Activated CD4-positive, alpha-beta T cell treated with anti-CD3 and anti-CD28 coated beads for 48 hours (primary cell): Measurements from ENCODE around the gene COL26A1.

Source experiments
- DNase-seq: peaks from one replicate; pipeline ENCODE4 v3.0.0-alpha.2; 2020

COL26A1 gene

DNA sequence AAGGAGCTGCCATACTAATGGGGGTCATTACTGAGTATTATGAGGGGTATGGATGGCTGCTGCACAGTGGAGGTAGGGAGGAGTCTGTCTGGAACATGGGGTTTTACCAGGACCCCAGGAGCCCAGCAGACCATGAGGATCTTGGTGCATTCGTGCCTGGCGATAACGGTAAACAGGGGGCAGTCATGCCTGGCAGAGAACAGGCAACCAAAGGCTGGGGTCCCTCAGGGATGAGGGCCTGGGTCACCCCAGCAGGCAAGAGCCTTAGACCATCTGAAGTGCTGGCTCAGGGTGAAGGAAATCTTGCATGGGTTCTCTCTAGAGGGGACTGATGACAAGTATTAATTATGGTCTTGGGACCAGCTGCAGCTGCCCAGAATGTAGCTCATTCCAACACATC is 220.3 kb downstream of the COL26A1 start:
- DNase-seq, result no peak

DNA sequence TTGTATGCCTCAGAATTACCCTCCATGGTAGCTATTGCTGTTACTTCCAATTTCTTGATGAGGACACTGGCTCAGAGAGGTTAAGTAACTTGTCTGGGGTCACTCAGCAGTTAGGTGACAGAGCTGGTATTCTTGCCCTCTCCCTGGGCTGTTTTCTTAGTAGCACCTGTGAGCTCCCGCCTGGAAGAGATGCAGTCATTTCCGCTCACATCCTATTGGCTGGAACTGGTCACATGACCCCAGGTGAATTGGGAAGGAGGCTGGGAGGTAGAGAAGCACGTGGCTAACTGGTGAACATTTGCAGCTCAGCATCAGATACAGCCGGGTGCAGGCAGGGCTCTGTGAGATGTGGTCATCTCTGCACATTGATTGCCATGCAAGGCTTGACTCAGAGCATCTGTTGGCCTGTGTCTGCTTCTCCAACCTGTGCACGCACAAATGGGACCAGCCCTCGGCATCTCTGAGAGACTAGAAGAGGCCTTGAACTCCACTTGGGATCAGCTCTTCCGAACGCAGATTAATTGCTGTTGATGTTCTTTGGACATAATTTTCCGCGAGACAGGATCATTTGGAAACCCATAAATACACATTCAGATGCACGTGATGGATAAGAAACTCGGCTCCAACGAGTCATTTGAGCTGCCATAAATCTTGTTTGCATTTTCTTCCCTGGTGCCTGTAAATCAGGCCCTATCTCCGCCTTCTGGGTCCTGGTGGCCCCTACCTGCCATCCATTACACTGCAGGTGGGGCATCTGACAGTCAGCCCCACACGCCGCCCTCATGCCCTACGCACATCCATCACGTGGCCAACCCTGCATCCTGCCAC is 223.6 kb downstream of the COL26A1 start:
- no peak for DNase-seq

DNA sequence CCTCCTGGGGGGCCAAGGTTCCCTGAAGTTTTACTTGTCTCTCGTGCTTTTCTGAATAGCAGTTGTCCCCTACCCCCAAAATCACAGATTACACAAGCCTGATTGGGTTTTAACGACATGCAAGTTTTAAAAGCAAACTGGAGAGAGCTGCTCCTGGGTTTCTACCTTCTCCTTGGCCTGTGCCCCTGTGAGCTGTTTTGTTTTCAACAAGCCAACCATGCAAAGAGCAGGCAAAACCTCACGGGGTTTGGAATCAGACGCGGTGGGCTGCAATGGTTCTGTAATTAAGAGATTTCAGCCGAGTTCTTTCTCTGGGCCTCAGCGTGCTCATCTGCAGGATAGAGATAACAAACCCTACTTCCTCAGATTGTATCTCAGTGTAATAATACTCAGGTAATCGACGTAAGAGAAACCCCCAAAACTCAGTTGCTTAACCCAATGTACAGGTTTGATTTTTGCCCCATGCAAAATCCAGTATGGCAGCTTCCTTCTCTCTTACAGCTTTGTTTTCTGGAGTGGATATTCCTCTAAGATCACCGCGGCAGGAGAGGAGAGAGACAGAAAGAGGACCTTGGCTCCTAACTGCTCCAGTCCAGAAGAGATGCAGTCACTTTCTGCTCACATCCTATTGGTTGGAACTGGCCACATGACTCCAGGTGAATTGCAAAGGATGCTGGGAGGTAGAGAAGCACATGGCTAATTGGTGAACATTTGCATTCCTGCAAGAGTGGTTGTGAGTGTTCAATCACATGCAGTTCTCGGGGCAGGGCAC is 224.4 kb downstream of the COL26A1 start:
- DNase-seq, result no peak

DNA sequence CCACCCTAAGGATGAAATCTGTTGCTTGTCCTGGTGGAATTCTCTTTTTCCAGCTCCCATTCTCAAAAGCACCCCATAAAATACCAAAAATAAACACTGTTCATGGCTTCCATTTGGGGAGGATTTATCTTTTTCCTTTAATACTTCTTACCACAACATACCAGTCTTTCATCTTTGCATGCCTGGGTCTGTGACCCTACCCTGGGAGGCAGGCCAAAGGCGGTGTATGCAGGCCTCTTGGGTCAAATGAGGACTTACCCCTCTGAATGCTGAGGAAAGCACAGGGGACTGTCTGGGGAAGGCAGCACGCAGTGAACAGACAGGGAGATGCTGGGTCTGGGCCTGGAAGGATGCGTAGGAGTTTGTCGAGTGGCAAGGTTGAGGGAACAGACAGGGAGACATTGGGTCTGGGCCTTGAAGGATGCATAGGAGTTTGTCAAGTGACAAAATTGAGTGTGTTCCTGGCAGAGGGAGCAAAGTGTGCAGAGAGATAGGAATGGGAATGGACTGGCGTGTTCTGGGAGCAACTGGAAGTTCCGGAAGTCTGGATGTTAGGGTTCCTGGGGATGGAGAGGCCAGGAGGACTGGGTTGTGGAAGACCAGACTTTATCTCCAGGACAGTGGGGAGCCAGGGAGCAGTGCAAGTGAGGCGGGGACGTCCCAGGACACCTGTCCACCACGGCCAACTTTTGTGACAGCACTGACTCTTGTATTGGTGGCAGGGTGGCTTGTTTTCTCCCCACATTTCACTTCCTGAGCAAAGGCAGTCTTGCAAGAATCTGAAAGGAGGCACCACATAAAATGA is 225.7 kb downstream of the COL26A1 start:
- no peak for DNase-seq

DNA sequence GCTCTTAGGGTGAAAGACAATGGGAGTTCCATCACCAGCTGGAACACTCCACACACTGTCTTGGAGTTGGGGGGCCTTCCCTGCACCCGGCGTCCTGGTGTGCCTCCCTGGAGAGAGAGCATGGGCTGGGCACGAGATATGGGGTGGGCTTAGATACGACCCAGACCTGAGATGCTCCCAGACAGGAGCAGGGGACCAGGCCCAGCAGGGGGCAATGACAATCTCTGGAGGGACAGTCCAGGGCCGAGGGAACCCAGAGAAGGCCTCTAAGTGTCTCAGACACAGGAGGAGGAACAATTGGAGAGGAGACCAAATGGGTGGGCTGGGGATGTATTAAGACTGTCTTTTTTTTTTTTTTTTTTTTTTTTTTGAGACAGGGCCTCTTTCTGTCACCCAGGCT is 226.4 kb downstream of the COL26A1 start:
- no peak for DNase-seq

DNA sequence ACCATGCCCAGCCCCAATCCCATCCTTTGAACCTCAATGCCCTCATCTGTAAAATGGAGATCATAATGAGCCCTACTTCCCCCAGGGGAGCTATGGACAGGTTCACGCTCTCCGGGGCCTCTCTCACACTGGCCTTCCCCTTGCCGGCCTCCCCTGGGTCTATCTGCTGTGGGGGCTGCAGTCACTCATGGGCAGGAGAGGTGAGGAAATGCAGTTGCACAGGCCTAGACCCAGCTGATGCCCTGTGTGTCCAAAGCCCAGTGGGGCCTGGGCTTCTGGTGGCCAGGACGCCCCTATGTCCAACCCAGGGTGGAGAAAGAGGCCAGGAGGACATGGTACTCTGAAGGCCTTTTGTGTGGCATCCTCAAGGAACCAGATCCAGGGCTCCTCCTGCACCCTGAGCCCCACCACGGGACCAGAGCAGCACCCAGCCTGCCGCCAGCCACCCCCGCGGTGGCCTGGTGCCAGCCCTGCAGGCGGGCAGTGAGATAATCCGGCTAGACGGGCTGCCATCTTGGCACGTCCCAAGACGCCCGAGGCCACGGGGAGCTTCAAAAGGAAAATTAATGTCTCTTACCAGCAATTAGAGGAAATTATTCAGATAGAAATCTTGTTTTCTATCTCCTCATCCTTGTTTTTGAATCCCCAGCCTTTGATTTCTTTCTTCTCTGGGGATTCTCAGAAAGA is 227.4 kb downstream of the COL26A1 start:
- DNase-seq, result no peak

DNA sequence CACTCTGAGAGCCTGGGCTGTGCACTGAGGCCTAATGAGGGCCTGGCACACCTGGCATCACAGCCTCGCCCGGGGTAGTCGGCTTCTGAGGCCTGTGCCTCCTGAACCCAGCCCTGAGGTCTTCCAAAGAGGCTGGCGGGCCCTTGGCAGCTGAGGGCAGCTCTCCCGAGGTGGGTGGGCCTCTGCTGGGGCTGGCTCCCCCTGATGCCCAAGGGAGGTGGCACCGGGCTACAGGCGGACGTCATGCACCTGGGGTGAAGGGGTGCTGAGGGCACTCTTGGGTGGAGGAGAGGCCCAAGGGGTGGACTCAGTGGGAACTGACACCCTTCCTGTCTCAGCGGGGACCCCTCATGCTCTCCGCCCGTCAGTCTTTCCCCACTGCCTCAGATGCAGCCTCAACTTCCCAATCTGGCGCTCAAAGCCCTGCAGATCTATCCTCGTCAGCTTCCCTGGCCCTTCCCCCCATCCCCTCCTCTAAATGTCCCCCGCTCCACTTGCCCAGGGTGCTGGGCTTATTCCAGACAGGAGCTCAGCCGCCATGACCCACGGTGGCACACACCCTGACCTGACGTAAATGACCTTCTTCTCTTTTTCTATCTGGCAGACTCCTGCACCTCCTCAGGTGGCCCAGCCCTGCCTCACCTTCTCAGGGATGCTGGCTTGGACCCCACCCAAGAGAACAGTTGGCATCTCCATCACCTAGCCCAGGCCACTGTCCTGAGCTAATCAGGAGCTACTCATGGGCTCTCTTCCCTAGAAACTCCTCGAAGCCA is 228.2 kb downstream of the COL26A1 start:
- DNase-seq, result no peak

DNA sequence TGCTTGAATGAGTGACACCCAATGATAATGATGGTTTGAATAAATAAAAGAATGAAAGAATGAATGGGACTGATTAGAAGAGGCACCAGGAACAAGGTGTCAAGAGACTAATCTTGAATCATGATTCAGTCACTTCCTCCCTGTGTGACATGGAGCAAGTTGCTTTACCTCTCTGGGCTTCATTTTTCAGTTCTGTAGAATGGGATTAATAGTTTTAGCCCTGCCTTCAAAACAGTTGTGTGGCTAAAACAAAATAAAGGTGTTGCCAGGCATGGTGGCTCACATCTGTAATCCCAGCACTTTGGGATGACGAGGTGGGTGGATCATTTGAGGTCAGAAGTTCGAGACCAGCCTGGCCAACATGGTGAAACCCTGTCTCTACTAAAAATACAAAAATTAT is 228.8 kb downstream of the COL26A1 start:
- DNase-seq, result no peak

DNA sequence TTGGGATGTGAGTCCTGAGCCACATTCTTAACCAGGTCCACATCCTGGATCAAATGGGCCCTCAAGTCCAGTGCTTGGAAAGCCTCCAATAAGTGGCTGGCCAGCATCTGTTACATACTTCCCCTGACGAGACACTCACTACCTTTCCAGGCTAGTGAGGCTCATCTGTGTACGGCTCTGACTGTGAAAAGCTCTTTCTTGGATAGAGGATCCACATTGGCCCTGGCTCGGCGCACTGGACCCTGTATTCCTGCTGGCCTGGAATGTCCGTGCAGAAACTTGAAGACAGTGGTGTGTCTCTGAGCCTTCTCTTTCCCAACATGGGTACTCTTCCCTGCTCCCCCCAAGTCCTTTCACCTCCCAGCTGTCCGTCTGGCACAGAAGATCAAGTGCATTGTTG is 230.9 kb downstream of the COL26A1 start:
- no peak for DNase-seq

DNA sequence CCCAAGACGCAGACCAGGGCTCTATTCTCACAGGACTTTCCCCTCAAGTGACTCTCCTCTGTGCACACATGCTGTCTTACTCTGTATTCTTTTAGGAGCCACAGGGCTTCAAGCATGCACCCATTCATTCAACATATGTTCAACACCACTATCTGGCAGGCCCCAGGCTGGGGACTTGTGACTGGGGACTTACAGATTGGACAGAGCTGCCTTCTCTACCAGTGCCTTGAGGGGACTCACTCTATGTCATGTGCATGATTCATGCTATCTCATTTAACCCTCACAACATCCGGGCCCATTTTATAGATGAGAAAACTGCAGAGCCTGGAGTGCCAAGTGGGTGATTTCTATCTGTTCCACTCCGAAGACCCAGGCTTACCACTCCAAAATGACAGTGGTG is 232.1 kb downstream of the COL26A1 start:
- DNase-seq, result no peak

DNA sequence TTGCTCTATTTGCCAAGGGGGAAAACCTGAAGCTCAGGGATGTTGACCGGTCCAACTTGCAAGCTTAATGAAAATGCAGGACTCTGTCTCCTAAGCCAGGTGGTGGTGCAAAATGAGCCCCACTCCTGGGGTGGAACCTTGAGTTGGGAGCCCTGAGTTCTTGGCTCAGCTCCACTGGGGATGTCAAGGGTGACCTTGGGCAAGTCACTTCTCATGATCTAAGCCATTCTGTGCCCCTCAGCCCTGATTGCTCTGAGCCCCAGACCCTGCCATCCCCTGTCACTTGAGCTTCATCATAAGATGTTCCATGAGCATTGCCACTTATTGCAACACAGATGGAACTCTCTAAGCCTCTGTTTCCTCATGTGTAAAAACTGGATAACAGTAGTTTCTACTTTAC is 232.6 kb downstream of the COL26A1 start:
- DNase-seq, result no peak

DNA sequence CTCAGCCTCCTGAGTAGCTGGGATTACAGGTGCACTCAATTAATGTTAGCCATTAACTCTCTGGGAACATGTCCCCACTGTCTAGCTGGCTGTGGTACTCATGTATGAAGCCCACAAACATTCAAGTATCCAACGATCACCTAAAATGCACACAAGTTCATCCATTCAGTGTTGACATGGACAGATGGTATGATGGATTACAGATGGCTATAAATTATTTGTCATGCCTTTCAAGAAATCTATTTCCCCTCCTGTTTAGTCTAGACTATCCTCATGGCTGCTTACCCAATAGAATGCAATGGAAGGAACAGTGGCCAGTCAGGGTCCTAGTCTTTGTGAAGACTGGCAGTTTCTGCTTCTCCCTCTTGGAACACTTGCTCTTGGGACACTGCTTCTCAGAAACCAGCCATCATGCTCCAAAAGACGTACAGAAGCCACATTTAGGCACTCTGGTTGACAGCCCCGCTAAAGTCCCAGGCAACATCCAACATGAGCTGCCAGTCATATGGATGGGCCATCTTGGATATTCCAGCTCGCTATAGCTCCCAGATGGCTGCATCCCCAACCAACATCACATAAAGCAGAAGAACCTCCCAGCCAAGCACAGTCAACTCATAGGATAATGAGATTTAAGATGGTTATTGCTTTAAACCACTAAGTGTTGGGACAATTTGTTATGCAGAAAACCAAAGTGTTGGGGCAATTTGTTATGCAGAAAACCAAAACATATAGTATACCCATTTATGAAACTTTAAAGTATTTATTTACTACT is 233.3 kb downstream of the COL26A1 start:
- no peak for DNase-seq

DNA sequence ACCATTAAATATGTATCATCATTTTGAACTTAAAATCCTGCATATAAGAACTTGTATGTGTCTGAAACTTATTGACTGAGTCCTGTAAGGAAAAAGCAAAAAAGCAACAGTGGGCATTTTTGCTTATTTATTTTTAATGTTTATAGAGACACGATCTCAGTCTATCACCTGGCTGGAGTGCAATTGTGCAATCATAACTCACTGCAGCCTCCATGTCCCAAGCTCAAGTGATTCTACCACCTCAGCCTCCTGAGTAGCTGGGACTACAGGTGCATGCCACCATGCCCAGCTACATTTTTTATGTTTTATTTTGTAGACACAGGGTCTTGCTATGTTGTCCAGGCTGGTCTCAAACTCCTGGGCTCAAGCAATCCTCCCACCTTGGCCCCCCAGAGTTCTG is 234.2 kb downstream of the COL26A1 start:
- DNase-seq, result no peak

DNA sequence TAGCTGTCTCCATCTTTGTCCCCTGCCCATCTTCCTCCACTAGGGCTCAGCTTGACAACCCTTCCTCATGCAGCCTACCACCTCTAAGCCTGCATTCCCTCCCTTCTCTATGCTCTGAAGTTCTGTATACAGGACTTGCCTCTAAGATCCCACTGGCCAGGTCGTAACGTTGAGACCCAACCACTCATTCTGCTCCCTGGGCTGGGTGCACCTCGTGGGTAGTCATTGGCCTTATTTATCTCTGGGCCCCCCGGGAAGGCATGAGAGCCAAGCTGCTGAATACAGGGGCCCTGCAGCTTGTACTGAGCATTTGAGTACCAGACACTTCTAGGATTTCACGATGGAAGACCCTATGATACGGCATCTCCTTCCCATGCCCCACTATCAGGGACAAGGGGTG is 235.3 kb downstream of the COL26A1 start:
- DNase-seq, result no peak

DNA sequence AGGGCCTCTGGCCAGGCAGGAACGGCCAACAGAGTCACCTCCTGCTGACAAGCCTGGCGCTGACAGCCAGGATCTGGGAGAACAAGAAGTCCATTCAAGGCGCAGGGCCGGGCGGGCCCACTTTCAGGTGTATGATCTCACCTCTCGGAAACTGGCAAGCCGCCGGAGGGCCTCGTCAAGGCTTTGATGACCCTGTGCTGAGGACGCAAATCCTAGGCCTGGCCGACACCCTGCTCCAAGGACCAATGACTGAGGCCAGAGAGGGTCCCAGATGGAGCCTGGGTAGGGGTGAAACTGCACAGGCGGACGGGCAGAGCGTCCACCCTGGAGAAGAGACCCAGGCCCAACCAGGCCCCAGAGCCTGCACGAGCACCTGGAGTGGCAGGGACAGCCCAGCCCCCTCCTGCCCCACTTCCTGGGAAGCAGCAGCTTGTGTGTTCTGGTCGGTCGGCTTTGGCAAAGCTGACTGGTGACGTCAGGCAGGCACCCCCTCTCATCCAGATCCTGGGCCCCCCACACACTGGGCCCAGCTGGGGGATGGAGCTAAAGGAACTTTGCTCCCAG is 235.8 kb downstream of the COL26A1 start:
- no peak for DNase-seq

DNA sequence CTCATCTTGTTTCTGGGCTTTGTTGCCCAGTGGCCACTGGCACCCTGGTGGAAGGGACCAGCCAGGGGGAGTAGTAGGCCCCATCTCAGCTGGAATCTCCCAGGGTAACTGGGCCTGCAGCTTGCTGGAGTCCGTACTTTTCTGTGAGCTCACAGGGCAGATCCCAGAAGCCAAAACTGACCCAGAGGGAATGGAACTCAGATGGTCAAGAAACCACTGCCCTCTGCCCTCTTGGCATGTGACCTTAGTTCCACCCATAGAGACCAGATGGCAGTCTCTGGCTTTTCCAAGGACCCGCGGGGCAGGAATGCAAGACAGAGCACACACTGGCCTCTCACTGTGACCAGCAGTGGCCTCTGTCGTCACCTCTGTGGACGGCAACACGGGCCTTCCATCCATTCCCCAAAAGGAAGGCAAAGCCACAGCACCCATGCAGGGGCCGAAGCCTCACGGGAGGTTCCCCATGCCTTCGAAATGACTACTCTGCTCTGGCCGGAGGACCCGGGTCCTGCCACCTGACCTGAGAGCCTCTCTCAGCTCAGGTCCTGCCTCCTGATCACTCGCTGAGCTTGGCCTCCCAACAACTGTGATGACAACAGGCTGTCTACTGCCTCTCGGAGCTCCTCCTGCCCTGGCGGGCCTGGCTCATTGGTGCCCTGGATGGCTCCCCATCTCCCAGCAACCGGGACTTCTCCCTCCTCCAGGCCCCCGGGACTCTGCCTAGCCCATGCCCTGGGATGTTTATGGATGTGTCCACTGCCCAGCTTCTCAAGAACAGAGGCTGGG is 236.5 kb downstream of the COL26A1 start:
- DNase-seq, result no peak

DNA sequence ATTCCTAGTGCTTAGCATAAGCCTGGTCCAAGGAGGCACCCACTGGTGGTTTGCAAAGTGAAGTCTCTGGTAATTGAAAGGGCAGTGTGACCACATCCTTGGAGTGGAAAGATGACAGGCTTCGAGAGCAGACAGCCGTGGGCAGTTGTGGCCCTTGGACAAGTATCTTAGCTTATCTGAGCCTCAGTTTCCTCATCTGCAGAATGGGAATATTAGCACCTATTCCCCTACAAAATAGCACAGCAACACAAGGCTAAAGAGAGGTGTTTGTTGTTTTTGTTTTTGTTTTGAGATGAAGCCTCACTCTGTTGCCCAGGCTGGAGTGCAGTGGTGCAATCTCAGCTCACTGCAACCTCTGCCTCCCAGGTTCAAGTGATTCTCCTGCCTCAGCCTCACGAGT is 237.1 kb downstream of the COL26A1 start:
- no peak for DNase-seq

DNA sequence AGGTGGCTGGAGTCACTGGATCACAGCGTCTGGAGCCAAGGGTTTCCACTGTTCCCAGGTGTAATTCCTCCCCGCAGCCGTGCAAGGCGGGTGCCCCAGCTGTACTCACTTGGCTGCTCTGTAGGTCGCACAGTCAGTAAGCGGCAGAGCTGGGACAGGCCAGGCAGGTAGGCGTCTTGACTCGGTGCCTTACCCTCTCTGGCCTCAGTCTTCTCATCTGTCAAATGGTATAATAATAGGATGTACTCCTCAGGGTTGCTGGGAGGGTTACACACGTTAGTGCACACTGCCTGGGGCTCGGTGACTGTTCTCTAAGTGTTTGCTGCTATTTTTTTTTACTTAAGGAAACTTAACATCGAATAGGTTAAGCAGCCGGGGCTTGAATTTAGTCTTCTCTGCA is 239.4 kb downstream of the COL26A1 start:
- no peak for DNase-seq

DNA sequence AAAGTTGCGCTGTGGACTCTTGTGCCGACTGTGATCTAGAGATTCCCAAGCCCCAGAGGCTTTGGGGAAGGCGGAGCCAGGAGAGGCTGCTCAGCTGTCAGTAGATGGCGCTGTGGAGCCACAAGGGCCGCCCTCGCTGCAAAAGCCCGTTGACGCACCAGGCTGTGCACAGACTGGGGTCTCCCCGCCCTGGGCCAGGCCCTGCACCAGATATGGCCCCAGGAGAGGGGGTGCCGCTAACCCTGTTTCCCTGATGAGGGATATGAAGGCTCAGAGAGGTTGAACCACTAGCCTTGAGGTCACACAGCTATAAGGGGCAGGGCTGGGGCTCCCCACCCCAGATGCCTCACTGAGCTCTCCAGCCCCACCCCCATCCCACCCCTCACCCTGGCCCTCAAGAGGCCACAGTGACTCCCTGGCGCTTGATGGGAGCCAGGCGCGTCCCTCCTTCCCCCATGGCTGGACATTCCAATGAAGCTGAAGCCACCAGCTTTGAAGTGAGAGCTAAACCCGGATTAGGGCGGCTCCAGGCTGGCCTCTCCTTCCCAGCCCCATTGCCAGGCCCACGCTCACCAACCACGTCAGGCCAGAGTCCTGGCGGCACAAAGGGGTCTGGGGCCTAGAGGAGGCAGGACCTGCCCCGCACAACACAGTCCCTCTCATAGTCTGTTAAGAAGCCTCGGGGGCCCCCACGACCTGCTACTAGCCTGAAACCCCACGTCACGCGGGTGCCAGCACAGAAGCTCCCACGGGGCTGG is 240.0 kb downstream of the COL26A1 start:
- peak; percentile 83 for DNase-seq
